Measurements from ENCODE around the gene GPR37. TPM values are rescaled to one million over a fixed set of nuclear protein-coding genes. Genes with fewer than 3 reads are reported as not detected.

Gene GPR37
- total RNA-seq, 1 donor from 2014 or later = 0.21 TPM

DNA sequence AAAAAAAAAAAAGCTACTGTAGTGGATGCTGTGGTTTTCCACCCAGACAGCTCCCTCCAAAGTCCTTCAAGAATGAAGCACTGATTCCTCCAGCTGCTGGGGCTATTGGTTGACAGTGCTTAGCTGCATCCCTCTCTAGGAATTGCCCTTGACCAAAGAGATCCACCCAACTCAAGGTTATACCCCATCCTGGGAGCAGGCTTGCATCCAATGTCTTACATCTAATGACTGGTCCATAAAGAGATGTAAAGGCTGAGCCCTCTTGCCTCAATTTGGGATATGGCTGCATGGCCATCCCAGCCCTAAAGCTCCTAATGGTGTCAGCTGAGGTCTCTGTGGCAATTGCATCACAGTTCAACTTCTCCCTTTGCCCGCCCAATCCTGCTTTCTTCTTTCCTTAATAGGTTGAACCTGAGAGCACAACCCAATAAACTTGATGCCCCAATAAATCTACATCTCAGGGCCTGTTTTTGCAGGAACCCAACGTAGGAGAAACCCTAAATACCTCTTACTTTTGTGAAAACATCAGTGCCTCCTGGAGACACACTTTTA is 4.4 kb downstream of the GPR37 start:
- Mint-ChIP-seq H3K4me1 (peaks cover 9% of the 10 kb centered on the region), H3K36me3 (peaks cover 9% of the 10 kb centered on the region), H3K27me3 (ENCODE audit: insufficient read depth, low read depth) (peaks cover 13% of the 10 kb centered on the region), H3K9me3 (peaks cover 10% of the 10 kb centered on the region), H3K27ac (no peak overlapping the region), H3K4me3 (no peak overlapping the region)
- no peak for TF ChIP-seq EZH2 (IDR thresholded peaks at IDR 0.05)
- TF ChIP-seq, protein P1, sequence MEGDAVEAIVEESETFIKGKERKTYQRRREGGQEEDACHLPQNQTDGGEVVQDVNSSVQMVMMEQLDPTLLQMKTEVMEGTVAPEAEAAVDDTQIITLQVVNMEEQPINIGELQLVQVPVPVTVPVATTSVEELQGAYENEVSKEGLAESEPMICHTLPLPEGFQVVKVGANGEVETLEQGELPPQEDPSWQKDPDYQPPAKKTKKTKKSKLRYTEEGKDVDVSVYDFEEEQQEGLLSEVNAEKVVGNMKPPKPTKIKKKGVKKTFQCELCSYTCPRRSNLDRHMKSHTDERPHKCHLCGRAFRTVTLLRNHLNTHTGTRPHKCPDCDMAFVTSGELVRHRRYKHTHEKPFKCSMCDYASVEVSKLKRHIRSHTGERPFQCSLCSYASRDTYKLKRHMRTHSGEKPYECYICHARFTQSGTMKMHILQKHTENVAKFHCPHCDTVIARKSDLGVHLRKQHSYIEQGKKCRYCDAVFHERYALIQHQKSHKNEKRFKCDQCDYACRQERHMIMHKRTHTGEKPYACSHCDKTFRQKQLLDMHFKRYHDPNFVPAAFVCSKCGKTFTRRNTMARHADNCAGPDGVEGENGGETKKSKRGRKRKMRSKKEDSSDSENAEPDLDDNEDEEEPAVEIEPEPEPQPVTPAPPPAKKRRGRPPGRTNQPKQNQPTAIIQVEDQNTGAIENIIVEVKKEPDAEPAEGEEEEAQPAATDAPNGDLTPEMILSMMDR (IDR thresholded peaks at IDR 0.05) = no peak
- Histone ChIP-seq H3K4me2 (no peak overlapping the region), H2AFZ (replicated peaks) (no peak overlapping the region), H3K9ac (no peak overlapping the region), H3K9me3 (ENCODE audit: low read depth) (no peaks in the 10 kb centered on the region), H3K79me2 (ENCODE audit: low read depth) (no peaks in the 10 kb centered on the region), H3F3A (ENCODE audit: low read depth) (peaks cover 13% of the 10 kb centered on the region), H3K36me3 (no peaks in the 10 kb centered on the region), H4K20me1 (ENCODE audit: low read depth) (no peaks in the 10 kb centered on the region), H3K27me3 (peaks cover 37% of the 10 kb centered on the region), H3K27ac (no peak overlapping the region), H3K4me3 (no peak overlapping the region), H3K4me1 (no peaks in the 10 kb centered on the region)
- no peak for DNase-seq (ENCODE audit: low spot score)

DNA sequence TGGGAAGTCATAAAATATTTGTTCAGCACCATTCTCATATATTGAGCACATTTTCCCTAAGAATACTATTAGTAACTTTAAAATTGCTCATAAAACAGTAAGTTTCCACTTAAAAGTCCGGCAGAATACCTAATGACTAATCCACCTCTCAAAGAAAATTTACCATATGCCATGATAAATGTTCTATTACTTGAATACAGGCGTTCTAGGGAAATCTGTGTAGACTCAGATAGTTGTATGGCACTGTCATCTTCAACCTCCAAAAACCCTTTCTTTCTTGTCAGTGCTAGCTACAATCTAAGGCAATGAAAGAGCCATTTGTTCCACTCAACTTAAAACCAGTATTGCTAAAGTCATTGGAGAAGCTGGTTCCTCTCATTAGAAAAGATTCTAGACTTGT is 7.3 kb downstream of the GPR37 start:
- Mint-ChIP-seq H3K9me3 (peaks cover under 1% of the 10 kb centered on the region), H3K4me1 (no peaks in the 10 kb centered on the region), H3K36me3 (peaks cover 2% of the 10 kb centered on the region), H3K4me3 (no peak overlapping the region), H3K27me3 (ENCODE audit: insufficient read depth, low read depth) (no peaks in the 10 kb centered on the region), H3K27ac (no peak overlapping the region)
- TF ChIP-seq EZH2phosphoT487 (IDR thresholded peaks at IDR 0.05) (no peak), EZH2 (IDR thresholded peaks at IDR 0.05) (no peak)
- TF ChIP-seq, protein P1 (IDR thresholded peaks at IDR 0.05) = no peak
- no peak overlapping the region for H3K9ac ChIP-seq
- H3K27me3 ChIP-seq = peaks cover 13% of the 10 kb centered on the region
- no peaks in the 10 kb centered on the region for H3K79me2 ChIP-seq (ENCODE audit: low read depth)
- DNase-seq (ENCODE audit: low spot score) = no peak
- no peak overlapping the region for H3K4me3 ChIP-seq
- no peaks in the 10 kb centered on the region for H3K4me1 ChIP-seq
- no peak overlapping the region for H3K27ac ChIP-seq
- H3F3A ChIP-seq (ENCODE audit: low read depth) = no peaks in the 10 kb centered on the region
- H3K9me3 ChIP-seq (ENCODE audit: low read depth) = no peaks in the 10 kb centered on the region
- H4K20me1 ChIP-seq (ENCODE audit: low read depth) = no peaks in the 10 kb centered on the region
- no peak overlapping the region for H3K4me2 ChIP-seq
- no peaks in the 10 kb centered on the region for H3K36me3 ChIP-seq
- no peak overlapping the region for H2AFZ ChIP-seq (replicated peaks)

DNA sequence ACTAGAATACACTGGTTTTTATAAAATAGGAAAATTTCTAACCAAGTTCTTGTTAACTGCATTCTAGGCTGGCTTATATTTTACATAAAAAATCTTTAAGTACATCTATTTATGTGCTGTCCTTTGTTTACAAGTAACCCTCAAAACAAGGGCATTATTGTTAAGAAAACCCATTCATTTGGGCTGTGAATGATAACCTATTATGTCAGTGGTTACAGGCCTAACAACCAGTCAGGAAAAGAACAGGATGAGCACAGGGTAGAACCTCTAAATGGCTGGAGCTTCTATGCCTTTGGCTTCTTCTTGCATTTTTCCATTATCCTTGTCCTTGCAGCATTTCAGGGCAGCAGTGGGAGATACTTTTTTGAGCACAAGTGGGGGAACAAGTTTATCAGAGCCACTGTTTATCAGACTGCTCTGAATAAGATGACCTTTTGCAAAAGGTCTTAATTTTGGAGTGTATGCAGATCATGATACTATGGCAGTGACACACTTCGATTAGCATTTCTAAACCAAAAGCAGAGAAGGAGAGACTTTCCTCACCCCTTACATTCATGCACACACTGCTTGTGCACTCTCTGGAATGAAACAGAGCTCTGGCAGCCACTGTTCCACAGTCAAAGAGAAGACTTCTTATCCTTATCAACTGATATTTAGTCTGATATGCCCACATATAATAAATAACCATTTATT is 10.9 kb downstream of the GPR37 start:
- Histone ChIP-seq H2AFZ (replicated peaks) (no peak overlapping the region), H3K27ac (no peak overlapping the region), H3K9me3 (ENCODE audit: low read depth) (no peaks in the 10 kb centered on the region), H4K20me1 (ENCODE audit: low read depth) (no peaks in the 10 kb centered on the region), H3K9ac (no peak overlapping the region), H3K4me2 (no peak overlapping the region), H3F3A (ENCODE audit: low read depth) (no peaks in the 10 kb centered on the region), H3K27me3 (no peaks in the 10 kb centered on the region), H3K79me2 (ENCODE audit: low read depth) (no peaks in the 10 kb centered on the region), H3K4me3 (no peak overlapping the region), H3K36me3 (no peaks in the 10 kb centered on the region), H3K4me1 (no peaks in the 10 kb centered on the region)
- no peaks in the 10 kb centered on the region for H3K27me3 Mint-ChIP-seq (ENCODE audit: insufficient read depth, low read depth)
- H3K9me3 Mint-ChIP-seq = no peaks in the 10 kb centered on the region
- no peak for DNase-seq (ENCODE audit: low spot score)
- TF ChIP-seq EZH2 (IDR thresholded peaks at IDR 0.05) = no peak
- TF ChIP-seq, protein P1 (IDR thresholded peaks at IDR 0.05) = no peak
- TF ChIP-seq EZH2phosphoT487 (IDR thresholded peaks at IDR 0.05) = no peak
- H3K4me3 Mint-ChIP-seq = no peak overlapping the region
- no peak overlapping the region for H3K27ac Mint-ChIP-seq
- no peaks in the 10 kb centered on the region for H3K36me3 Mint-ChIP-seq
- no peaks in the 10 kb centered on the region for H3K4me1 Mint-ChIP-seq

All from neural progenitor cell (in vitro differentiated cells).